Skeletal muscle satellite cell (primary cell): ENCODE measurements around the gene GRM8.
A peak's percentile ranks its signal among the peaks of the same experiment; 100 is the strongest.

ENCODE experiments used
- H3K27me3 ChIP-seq: 2 replicates; pipeline ENCODE4 v1.7.0; 2013; ENCODE audit warnings: low read length; ENCODE audit not compliant: control insufficient read depth, insufficient read depth
- H3K36me3 ChIP-seq: 2 replicates; pipeline ENCODE4 v1.7.0; 2013; ENCODE audit warnings: mild to moderate bottlenecking, control low read depth, low read length; ENCODE audit not compliant: insufficient read depth
- H3K4me1 ChIP-seq: 2 replicates; pipeline ENCODE4 v1.7.0; 2013; ENCODE audit warnings: low read length; ENCODE audit not compliant: control insufficient read depth, insufficient read depth
- H3K4me2 ChIP-seq: 2 replicates; pipeline ENCODE4 v1.7.0; 2013; ENCODE audit warnings: mild to moderate bottlenecking, low read length
- H3K4me3 ChIP-seq: 2 replicates; pipeline ENCODE4 v1.7.0; 2013; ENCODE audit warnings: low read length
- H3K9ac ChIP-seq: 2 replicates; pipeline ENCODE4 v1.7.0; 2013; ENCODE audit warnings: mild to moderate bottlenecking, low read depth, low read length, moderate library complexity
- H3K9me3 ChIP-seq: replicated peaks from 2 replicates; pipeline ENCODE4 v1.7.0; 2013; ENCODE audit warnings: mild to moderate bottlenecking, control low read depth, low read length

Gene GRM8

DNA sequence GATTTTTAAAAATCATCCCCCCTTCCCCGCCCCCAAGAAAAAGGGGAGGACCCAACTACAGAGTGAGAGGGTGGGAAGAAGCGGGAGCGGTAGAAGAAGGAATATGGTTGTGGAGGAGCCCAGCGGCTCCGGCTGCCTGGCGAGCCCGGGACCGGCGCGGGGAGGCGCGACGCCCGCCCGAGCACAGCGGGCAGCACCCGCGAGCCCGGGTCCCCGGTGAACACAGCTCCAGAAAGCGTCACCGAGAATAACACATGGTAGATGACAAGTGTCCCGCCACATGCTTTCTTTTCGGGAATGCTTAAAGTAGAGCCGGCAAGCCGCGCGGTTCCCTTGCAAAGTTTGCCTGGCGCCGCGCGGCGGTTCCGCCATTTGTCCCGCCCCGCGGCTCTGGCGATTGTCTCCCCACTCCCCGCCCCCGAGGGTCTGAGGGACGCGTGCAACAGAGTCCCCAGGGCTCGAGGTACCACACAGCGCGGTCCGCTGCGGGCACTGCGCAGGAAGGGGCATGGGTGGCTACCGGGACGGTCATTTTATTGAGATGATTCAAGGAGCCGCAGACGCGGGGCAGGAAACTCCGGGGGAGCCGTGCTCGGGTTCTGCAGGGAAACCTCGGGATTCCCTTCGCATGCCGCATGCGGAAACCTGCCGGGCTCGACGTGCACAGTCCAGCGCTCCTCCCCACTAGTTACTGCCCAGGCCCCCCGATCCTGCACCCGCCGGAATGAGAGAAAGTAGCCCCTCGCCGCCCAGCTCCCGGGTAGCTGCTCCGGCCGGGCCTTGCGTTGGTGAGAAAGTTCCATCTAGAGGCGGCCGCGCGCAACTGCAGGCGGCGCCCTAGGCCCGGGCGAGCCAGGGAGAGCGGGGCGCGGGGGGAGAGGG, 781 bp upstream of the GRM8 start:
- no peaks in the 10 kb centered on the region for H3K9me3 ChIP-seq
- peak overlapping the region; percentile 44 for H3K9ac ChIP-seq
- peaks cover 64% of the 10 kb centered on the region for H3K27me3 ChIP-seq
- peak overlapping the region; percentile 81 for H3K4me3 ChIP-seq
- no peaks in the 10 kb centered on the region for H3K36me3 ChIP-seq
- H3K4me1 ChIP-seq = peaks cover 19% of the 10 kb centered on the region
- peak overlapping the region; percentile 100 for H3K4me2 ChIP-seq

DNA sequence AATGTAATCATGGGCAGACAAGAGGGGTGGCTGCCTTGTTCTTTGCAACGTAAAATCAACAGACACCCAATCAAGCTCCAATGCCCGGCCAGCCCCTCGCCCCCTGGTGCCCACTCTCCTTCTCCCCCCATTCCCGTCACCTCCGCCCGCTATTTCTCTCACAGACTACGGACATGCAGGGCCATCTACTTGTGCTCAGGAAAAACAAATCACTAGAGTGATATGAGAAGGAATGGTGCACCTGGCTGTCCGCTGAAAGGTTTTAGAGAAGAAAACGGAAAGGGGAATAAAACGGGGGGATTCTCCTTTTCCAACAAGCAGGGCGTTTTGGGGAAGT, 396 bp downstream of the GRM8 start:
- peaks cover 63% of the 10 kb centered on the region for H3K27me3 ChIP-seq
- H3K4me2 ChIP-seq = peak overlapping the region; percentile 100
- no peak overlapping the region for H3K9ac ChIP-seq
- no peaks in the 10 kb centered on the region for H3K36me3 ChIP-seq
- no peaks in the 10 kb centered on the region for H3K9me3 ChIP-seq
- H3K4me3 ChIP-seq = peak overlapping the region; percentile 81
- peaks cover 19% of the 10 kb centered on the region for H3K4me1 ChIP-seq

- Histone ChIP-seq H3K9ac (no peak overlapping the region), H3K36me3 (no peaks in the 10 kb centered on the region), H3K27me3 (peaks cover 66% of the 10 kb centered on the region)
Observed at GRCh38 chr7:127251465-127252376, 1.0 kb downstream of the GRM8 start.

DNA sequence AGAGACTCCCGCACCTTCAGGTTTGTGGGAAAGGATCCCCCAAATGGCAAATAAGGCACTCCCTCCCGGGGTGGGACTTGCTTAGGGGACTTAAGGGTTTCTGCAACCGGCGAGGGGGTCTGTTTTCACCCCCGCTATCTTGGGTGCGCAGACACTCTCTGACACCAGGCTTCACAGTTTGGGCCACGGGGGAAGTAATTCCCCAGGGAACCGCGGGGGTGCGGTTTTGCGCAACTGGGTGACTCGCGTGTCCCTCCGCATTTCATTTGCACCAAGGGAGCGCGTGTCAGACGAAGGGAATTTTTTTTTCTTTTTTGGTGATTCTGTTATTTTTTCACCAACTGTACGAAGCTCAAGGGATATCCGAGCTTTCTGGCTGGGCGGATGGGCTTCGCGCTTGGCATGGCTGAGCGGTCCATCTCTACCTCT, 1.7 kb downstream of the GRM8 start:
- H3K9me3 ChIP-seq = no peaks in the 10 kb centered on the region
- no peak overlapping the region for H3K4me2 ChIP-seq
- H3K36me3 ChIP-seq = no peaks in the 10 kb centered on the region
- H3K4me1 ChIP-seq = peaks cover 19% of the 10 kb centered on the region
- no peak overlapping the region for H3K4me3 ChIP-seq
- H3K9ac ChIP-seq = no peak overlapping the region
- H3K27me3 ChIP-seq = peaks cover 71% of the 10 kb centered on the region

More at GRCh38 chr7:127251465-127252376, 1.0 kb downstream of the GRM8 start:
- Histone ChIP-seq H3K4me3 (peak overlapping the region; percentile 81), H3K4me2 (peak overlapping the region; percentile 100), H3K4me1 (peaks cover 19% of the 10 kb centered on the region), H3K9me3 (no peaks in the 10 kb centered on the region)

DNA sequence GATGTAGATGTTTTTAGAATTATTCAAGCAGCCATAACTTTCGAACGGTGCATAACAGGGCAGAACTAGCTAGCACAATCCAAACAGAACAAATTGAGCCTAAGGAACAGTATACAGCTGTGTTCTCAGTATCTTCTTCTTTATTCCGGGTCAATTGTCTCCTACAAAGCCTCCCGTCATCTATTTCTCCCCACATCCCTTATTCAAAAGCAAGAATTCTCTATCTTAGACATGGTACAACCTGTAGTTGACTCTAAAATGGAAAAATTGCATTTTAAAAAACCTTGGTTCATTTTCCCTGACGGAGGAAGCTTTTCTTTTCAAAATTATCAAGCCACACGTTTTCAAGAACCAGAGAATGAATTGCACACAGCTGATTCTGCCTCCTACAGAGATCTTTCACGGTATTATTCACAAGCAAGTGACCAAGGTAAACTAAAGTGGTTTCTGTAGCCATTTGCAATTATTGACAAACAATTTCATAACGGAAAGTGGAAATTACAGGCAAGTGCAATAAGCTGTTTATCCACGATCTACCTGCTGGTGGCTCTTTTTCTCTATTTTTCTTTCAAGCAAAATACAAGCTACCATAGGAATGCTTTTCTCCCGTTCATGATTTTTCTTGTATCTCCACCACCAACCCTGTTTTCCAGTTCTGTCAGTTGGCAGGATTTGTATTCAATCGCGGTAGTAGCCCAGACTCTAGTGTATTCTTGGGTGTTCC, 2.3 kb downstream of the GRM8 start:
- peaks cover 19% of the 10 kb centered on the region for H3K4me1 ChIP-seq
- H3K27me3 ChIP-seq = peaks cover 71% of the 10 kb centered on the region
- no peak overlapping the region for H3K4me2 ChIP-seq
- no peaks in the 10 kb centered on the region for H3K36me3 ChIP-seq
- no peaks in the 10 kb centered on the region for H3K9me3 ChIP-seq
- no peak overlapping the region for H3K9ac ChIP-seq
- H3K4me3 ChIP-seq = no peak overlapping the region

- H3K9me3 ChIP-seq = no peaks in the 10 kb centered on the region
- no peak overlapping the region for H3K4me2 ChIP-seq
- no peaks in the 10 kb centered on the region for H3K4me1 ChIP-seq
- H3K27me3 ChIP-seq = peaks cover 40% of the 10 kb centered on the region
- H3K36me3 ChIP-seq = no peaks in the 10 kb centered on the region
- no peak overlapping the region for H3K4me3 ChIP-seq
- H3K9ac ChIP-seq = no peak overlapping the region
Observed at GRCh38 chr7:127245607-127246006, 7.1 kb downstream of the GRM8 start.

GRCh38 chr7:127245002-127245401, 7.7 kb downstream of the GRM8 start:
- H3K4me3 ChIP-seq = no peak overlapping the region
- no peaks in the 10 kb centered on the region for H3K4me1 ChIP-seq
- no peak overlapping the region for H3K9ac ChIP-seq
- H3K27me3 ChIP-seq = peaks cover 34% of the 10 kb centered on the region
- no peaks in the 10 kb centered on the region for H3K36me3 ChIP-seq
- no peak overlapping the region for H3K4me2 ChIP-seq
- H3K9me3 ChIP-seq = no peaks in the 10 kb centered on the region

DNA sequence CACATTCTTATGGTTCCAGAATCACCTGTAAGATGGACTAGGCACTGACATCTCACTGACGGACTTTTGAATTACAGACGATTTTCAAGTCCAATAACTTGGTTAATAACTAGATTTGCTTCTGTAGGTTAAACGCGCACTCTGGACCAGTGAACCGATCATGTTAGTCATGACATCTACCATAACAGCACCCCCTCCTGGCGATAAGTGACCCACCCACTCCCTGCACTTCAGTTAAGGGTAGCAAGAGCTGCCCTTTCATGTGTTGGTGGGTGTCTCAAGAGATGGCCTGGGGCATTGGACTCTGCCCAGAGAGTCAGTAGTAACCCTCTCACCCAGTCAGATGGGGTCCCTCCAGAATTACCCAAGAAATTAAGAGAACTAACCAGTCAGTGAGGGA, 12.9 kb downstream of the GRM8 start:
- Histone ChIP-seq H3K9ac (no peak overlapping the region), H3K36me3 (no peaks in the 10 kb centered on the region), H3K4me2 (no peak overlapping the region), H3K4me3 (no peak overlapping the region), H3K27me3 (peaks cover 7% of the 10 kb centered on the region), H3K9me3 (no peaks in the 10 kb centered on the region), H3K4me1 (no peaks in the 10 kb centered on the region)

GRCh38 chr7:127233630-127234029, 19.1 kb downstream of the GRM8 start:
- Histone ChIP-seq H3K4me3 (no peak overlapping the region), H3K27me3 (no peaks in the 10 kb centered on the region), H3K36me3 (no peaks in the 10 kb centered on the region), H3K4me1 (no peaks in the 10 kb centered on the region), H3K9ac (no peak overlapping the region), H3K4me2 (no peak overlapping the region), H3K9me3 (no peaks in the 10 kb centered on the region)

- no peak overlapping the region for H3K4me3 ChIP-seq
- no peaks in the 10 kb centered on the region for H3K36me3 ChIP-seq
- H3K4me2 ChIP-seq = no peak overlapping the region
- no peaks in the 10 kb centered on the region for H3K9me3 ChIP-seq
- no peaks in the 10 kb centered on the region for H3K4me1 ChIP-seq
- no peaks in the 10 kb centered on the region for H3K27me3 ChIP-seq
- no peak overlapping the region for H3K9ac ChIP-seq
Observed at GRCh38 chr7:127231415-127231814, 21.3 kb downstream of the GRM8 start.
